GM23338 (cell line): ENCODE measurements around the gene HTRA2. TPM values are rescaled to one million over a fixed set of nuclear protein-coding genes. Genes with fewer than 3 reads are reported as not detected.

Source experiments
- ATAC-seq: fragments of 200-7000 bp; cut with Tn5 transposase; 3 replicates; pipeline ENCODE4 v1.9.1; 2020
- DNase-seq: peaks from one replicate; pipeline ENCODE4 v3.0.0-alpha.2; 2015; ENCODE audit warnings: low spot score
- H2AFZ ChIP-seq: fragments of 200-600 bp; sonication (generic); 2 replicates; pipeline ENCODE4 v1.8.0; 2016; ENCODE audit warnings: antibody characterized with exemption, mild to moderate bottlenecking, moderate library complexity
- H3F3A ChIP-seq: fragments of 200-600 bp; sonication (generic); replicated peaks from 2 replicates; pipeline ENCODE4 v1.8.0; 2017; ENCODE audit warnings: antibody characterized with exemption, mixed run types, low read depth
- H3K27ac ChIP-seq: fragments of 200-600 bp; sonication (generic); 2 replicates; pipeline ENCODE4 v1.6.1; 2016; ENCODE audit warnings: low read depth
- H3K27me3 ChIP-seq: fragments of 200-600 bp; sonication (generic); 2 replicates; pipeline ENCODE4 v1.8.0; 2016; ENCODE audit warnings: mild to moderate bottlenecking, mixed run types, moderate library complexity; ENCODE audit not compliant: insufficient read depth
- H3K36me3 ChIP-seq: fragments of 200-600 bp; sonication (generic); 2 replicates; pipeline ENCODE4 v1.8.0; 2016; ENCODE audit warnings: mild to moderate bottlenecking; ENCODE audit not compliant: insufficient read depth
- H3K4me1 ChIP-seq: fragments of 200-600 bp; sonication (generic); 2 replicates; pipeline ENCODE4 v1.8.0; 2016; ENCODE audit warnings: mild to moderate bottlenecking, moderate library complexity; ENCODE audit not compliant: insufficient read depth
- H3K4me2 ChIP-seq: fragments of 200-600 bp; sonication (generic); 2 replicates; pipeline ENCODE4 v1.7.1; 2017; ENCODE audit warnings: mixed run types
- H3K4me3 ChIP-seq: fragments of 200-600 bp; sonication (generic); 2 replicates; pipeline ENCODE4 v1.6.1; 2016; ENCODE audit warnings: mixed run types
- H3K79me2 ChIP-seq: fragments of 200-600 bp; sonication (generic); replicated peaks from 2 replicates; pipeline ENCODE4 v1.8.0; 2017; ENCODE audit warnings: mild to moderate bottlenecking; ENCODE audit not compliant: insufficient read depth
- H3K9me2 ChIP-seq: fragments of 200-600 bp; sonication (generic); 2 replicates; pipeline ENCODE4 v1.8.0; 2017; ENCODE audit not compliant: insufficient read depth
- H4K20me1 ChIP-seq: fragments of 200-600 bp; sonication (generic); replicated peaks from 2 replicates; pipeline ENCODE4 v1.8.0; 2017; ENCODE audit warnings: mild to moderate bottlenecking; ENCODE audit not compliant: insufficient read depth
- H3K27ac Mint-ChIP-seq: 2 replicates; pipeline ENCODE4 v1.8.0; 2020; ENCODE audit warnings: inconsistent platforms, mild to moderate bottlenecking, moderate library complexity, mixed read lengths
- H3K27me3 Mint-ChIP-seq: 3 replicates; pipeline ENCODE4 v1.8.0; 2022; ENCODE audit warnings: low read depth, mild to moderate bottlenecking, moderate library complexity, mixed read lengths, inconsistent platforms; ENCODE audit not compliant: insufficient read depth, poor library complexity
- H3K36me3 Mint-ChIP-seq: 3 replicates; pipeline ENCODE4 v1.8.0; 2021; ENCODE audit warnings: low read depth, mild to moderate bottlenecking, inconsistent platforms, moderate library complexity, mixed read lengths
- H3K4me1 Mint-ChIP-seq: 3 replicates; pipeline ENCODE4 v1.8.0; 2020; ENCODE audit warnings: mild to moderate bottlenecking, inconsistent platforms, mixed read lengths
- H3K4me3 Mint-ChIP-seq: 3 replicates; pipeline ENCODE4 v1.8.0; 2021; ENCODE audit warnings: moderate library complexity, mild to moderate bottlenecking, inconsistent platforms, mixed read lengths
- H3K9me3 Mint-ChIP-seq: 3 replicates; pipeline ENCODE4 v1.8.0; 2020; ENCODE audit warnings: moderate library complexity, mild to moderate bottlenecking, inconsistent platforms, mixed read lengths
- CREB1 ChIP-seq: fragments of 250-450 bp; sonication (Bioruptor Pico); IDR thresholded peaks from 2 replicates; pipeline ENCODE4 v1.5.0; 2020; ENCODE audit warnings: low read depth, mild to moderate bottlenecking, moderate library complexity
- EZH2 ChIP-seq: fragments of 200-600 bp; sonication (generic); IDR thresholded peaks from one replicate; pipeline ENCODE4 v1.8.0; 2017; ENCODE audit warnings: antibody characterized with exemption, mild to moderate bottlenecking, low read depth; ENCODE audit not compliant: unreplicated experiment
- EZH2phosphoT487 ChIP-seq: fragments of 200-600 bp; sonication (generic); IDR thresholded peaks from one replicate; pipeline ENCODE4 v1.8.1; 2018; ENCODE audit warnings: antibody characterized with exemption; ENCODE audit not compliant: unreplicated experiment
- JUNB ChIP-seq: IDR thresholded peaks from one replicate; pipeline ENCODE4 v1.6.1; 2016; ENCODE audit warnings: antibody characterized with exemption; ENCODE audit not compliant: unreplicated experiment
- NANOG ChIP-seq: IDR thresholded peaks from 2 replicates; pipeline ENCODE4 v1.6.1; 2016; ENCODE audit warnings: antibody characterized with exemption, borderline replicate concordance
- REST ChIP-seq: IDR thresholded peaks from one replicate; pipeline ENCODE4 v1.6.1; 2018; ENCODE audit warnings: antibody characterized with exemption; ENCODE audit not compliant: unreplicated experiment
- STAT1 ChIP-seq: IDR thresholded peaks from one replicate; pipeline ENCODE4 v1.6.1; 2016; ENCODE audit warnings: antibody characterized with exemption; ENCODE audit not compliant: unreplicated experiment
- ZNF114 ChIP-seq: fragments of 250-450 bp; sonication (Bioruptor Pico); IDR thresholded peaks from 2 replicates; pipeline ENCODE4 v1.5.0; 2020; ENCODE audit warnings: mild to moderate bottlenecking, moderate library complexity
- ZNF331 ChIP-seq: fragments of 250-450 bp; sonication (Bioruptor Pico); IDR thresholded peaks from 2 replicates; pipeline ENCODE4 v1.5.0; 2020; ENCODE audit warnings: low read depth, mild to moderate bottlenecking, moderate library complexity
- ZNF462 ChIP-seq: fragments of 250-450 bp; sonication (Bioruptor Pico); IDR thresholded peaks from 2 replicates; pipeline ENCODE4 v1.5.0; 2020; ENCODE audit warnings: mild to moderate bottlenecking, moderate library complexity
- polyA plus RNA-seq: library from polyadenylated mRNA; unstranded; fragments of >200 nt; fragmentation: Nextera tagmentation; extraction: Ambion mirVana; gene quantifications from 2 replicates; pipeline ENCODE4 v1.2.1, GENCODE V29; 2016
- total RNA-seq: library from RNA; depleted of rRNA; stranded (reverse); fragments of >200 nt; shearing (Covaris generic); gene quantifications from 2 replicates; pipeline ENCODE4 v1.2.3, GENCODE V29; 2014
- TF ChIP-seq, protein P1 (sequence below): IDR thresholded peaks from 2 replicates; pipeline ENCODE4 v1.6.1; 2016; ENCODE audit warnings: antibody characterized with exemption

Gene HTRA2
- total and polyA plus RNA-seq, 2 experiments from 2014 or later, result 17.8 to 19.7 TPM

GRCh38 chr2:74491648-74492544 lies 37.8 kb upstream of the HTRA2 start:
- H3K4me3 Mint-ChIP-seq, result no peak overlapping the region
- H3F3A ChIP-seq, result 0 out of 2 replicates have a peak, but pooled peaks cover 7% of the 10 kb centered on the region
- no peak overlapping the region for H3K4me2 ChIP-seq
- H3K36me3 ChIP-seq, result 0 out of 2 replicates have a peak, but pooled peaks cover 5% of the 10 kb centered on the region
- H3K27me3 Mint-ChIP-seq, result peaks cover 24% of the 10 kb centered on the region
- no peaks in the 10 kb centered on the region for H3K79me2 ChIP-seq
- H4K20me1 ChIP-seq, result no peaks in the 10 kb centered on the region; the same call in 1 of the 2 replicates
- H3K4me1 Mint-ChIP-seq, result no peaks in the 10 kb centered on the region; the same call in 2 of the 3 replicates
- H2AFZ ChIP-seq, result no peak overlapping the region
- no peak overlapping the region for H3K4me3 ChIP-seq
- H3K36me3 Mint-ChIP-seq, result peaks cover 44% of the 10 kb centered on the region
- no peaks in the 10 kb centered on the region for H3K9me2 ChIP-seq
- no peaks in the 10 kb centered on the region; the same call in 2 of the 3 replicates for H3K9me3 Mint-ChIP-seq
- peaks cover 29% of the 10 kb centered on the region for H3K27me3 ChIP-seq
- no peaks in the 10 kb centered on the region for H3K4me1 ChIP-seq
- H3K27ac ChIP-seq, result no peak overlapping the region
- DNase-seq (no peak), ATAC-seq (no peak)
- no peak overlapping the region for H3K27ac Mint-ChIP-seq
- TF ChIP-seq EZH2 (no peak), CREB1 (no peak), JUNB (no peak), ZNF114 (no peak), STAT1 (no peak), ZNF462 (CRISPR knock-in tag) (no peak), ZNF331 (CRISPR knock-in tag) (no peak), EZH2phosphoT487 (no peak), REST (no peak), NANOG (no peak)
- TF ChIP-seq, protein P1, sequence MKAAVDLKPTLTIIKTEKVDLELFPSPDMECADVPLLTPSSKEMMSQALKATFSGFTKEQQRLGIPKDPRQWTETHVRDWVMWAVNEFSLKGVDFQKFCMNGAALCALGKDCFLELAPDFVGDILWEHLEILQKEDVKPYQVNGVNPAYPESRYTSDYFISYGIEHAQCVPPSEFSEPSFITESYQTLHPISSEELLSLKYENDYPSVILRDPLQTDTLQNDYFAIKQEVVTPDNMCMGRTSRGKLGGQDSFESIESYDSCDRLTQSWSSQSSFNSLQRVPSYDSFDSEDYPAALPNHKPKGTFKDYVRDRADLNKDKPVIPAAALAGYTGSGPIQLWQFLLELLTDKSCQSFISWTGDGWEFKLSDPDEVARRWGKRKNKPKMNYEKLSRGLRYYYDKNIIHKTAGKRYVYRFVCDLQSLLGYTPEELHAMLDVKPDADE, result no peak
